SU-DHL-6 (cell line): ENCODE results near the gene SPOCK3.

Source experiments
- H2AFZ ChIP-seq: fragments of 200-600 bp; sonication (generic); 2 replicates; pipeline ENCODE4 v1.6.1; 2014; ENCODE audit warnings: low read depth, mild to moderate bottlenecking, moderate library complexity, mixed read lengths, antibody characterized with exemption, low read length; ENCODE audit not compliant: severe bottlenecking
- H3F3A ChIP-seq: fragments of 200-600 bp; shearing (Covaris generic); 2 replicates; pipeline ENCODE4 v1.6.0; 2016; ENCODE audit warnings: antibody characterized with exemption, mild to moderate bottlenecking; ENCODE audit not compliant: insufficient read depth
- H3K27ac ChIP-seq: fragments of 200-600 bp; sonication (generic); 2 replicates; pipeline ENCODE4 v1.5.1; 2016; ENCODE audit warnings: low read depth, mild to moderate bottlenecking, low read length, moderate library complexity, mixed read lengths
- H3K27me3 ChIP-seq: fragments of 200-600 bp; sonication (generic), shearing (Covaris generic); 2 replicates; pipeline ENCODE4 v1.6.0; 2014; ENCODE audit warnings: mild to moderate bottlenecking, low read length
- H3K36me3 ChIP-seq: fragments of 200-600 bp; sonication (generic); 2 replicates; pipeline ENCODE4 v1.6.1; 2014; ENCODE audit warnings: mild to moderate bottlenecking, low read length, mixed read lengths
- H3K4me2 ChIP-seq: fragments of 300-600, 200-600 bp; shearing (Covaris generic), sonication (generic); 2 replicates; pipeline ENCODE4 v1.6.0; 2014; ENCODE audit warnings: low read length, low read depth, mild to moderate bottlenecking; ENCODE audit not compliant: poor library complexity, severe bottlenecking
- H3K4me3 ChIP-seq: fragments of 200-600 bp; sonication (generic); 2 replicates; pipeline ENCODE4 v1.5.1; 2014; ENCODE audit warnings: antibody characterized with exemption, low read length, mild to moderate bottlenecking, mixed read lengths; ENCODE audit not compliant: insufficient read depth, poor library complexity, severe bottlenecking
- H3K79me2 ChIP-seq: fragments of 200-600 bp; sonication (generic); 2 replicates; pipeline ENCODE4 v1.6.1; 2014; ENCODE audit warnings: mild to moderate bottlenecking, low read length, moderate library complexity; ENCODE audit not compliant: insufficient read depth
- H3K9ac ChIP-seq: fragments of 200-600 bp; sonication (generic); 2 replicates; pipeline ENCODE4 v1.7.0; 2014; ENCODE audit warnings: mild to moderate bottlenecking, low read length
- H3K9me2 ChIP-seq: fragments of 200-600 bp; sonication (generic); replicated peaks from 2 replicates; pipeline ENCODE4 v1.6.1; 2014; ENCODE audit warnings: low read length; ENCODE audit not compliant: insufficient read depth
- H3K9me3 ChIP-seq: fragments of 200-600 bp; sonication (generic); 2 replicates; pipeline ENCODE4 v1.6.1; 2014; ENCODE audit warnings: low read length, mixed read lengths; ENCODE audit not compliant: insufficient read depth
- H4K20me1 ChIP-seq: fragments of 200-600 bp; sonication (generic); 2 replicates; pipeline ENCODE4 v1.6.1; 2014; ENCODE audit warnings: low read depth, mild to moderate bottlenecking, antibody characterized with exemption, low read length, moderate library complexity, mixed read lengths
- EZH2phosphoT487 ChIP-seq: fragments of 200-600 bp; sonication (generic), shearing (Covaris generic); conservative IDR thresholded peaks from 2 replicates; pipeline ENCODE4 v1.6.1; 2018; ENCODE audit warnings: mild to moderate bottlenecking, antibody characterized with exemption, low read length, moderate library complexity, mixed read lengths
- TF ChIP-seq, protein P1 (sequence below): fragments of 200-600 bp; sonication (generic); IDR thresholded peaks from one replicate; pipeline ENCODE4 v1.5.1; 2017; ENCODE audit warnings: antibody characterized with exemption, mild to moderate bottlenecking, low read length, moderate library complexity; ENCODE audit not compliant: insufficient read depth, poor library complexity, severe bottlenecking

The SPOCK3 gene

DNA sequence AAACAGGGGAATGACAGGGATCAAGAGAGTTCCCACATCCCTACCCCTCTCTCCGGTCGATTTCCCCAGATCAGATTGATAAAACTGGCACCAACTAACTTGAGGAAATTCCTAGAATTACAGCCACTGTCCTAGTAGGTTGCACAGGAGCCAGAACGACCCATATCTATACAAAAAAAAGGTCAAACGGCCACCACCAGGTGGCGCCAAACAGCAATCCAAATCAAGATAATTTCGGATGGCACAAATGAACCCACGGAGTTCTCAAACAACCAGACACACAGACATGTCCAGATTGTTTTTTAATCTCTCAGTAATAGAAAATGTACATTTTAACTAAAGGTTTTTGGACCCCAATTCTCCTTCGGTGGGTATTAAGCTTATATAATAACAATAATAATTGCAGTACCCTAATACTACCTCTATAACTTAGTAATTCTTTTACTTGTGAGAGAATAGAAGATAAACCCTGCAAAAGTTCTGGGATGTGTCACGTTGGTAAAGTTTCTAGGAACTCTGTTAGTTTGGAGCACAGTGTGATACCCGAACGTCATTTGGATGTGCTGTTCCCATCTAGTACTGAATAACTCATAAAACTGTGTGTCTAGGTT lies 212.6 kb downstream of the SPOCK3 start:
- Histone ChIP-seq H3K36me3 (no peaks in the 10 kb centered on the region), H3K4me3 (no peak overlapping the region), H3K9me2 (no peaks in the 10 kb centered on the region), H3K27ac (no peak overlapping the region), H3F3A (no peaks in the 10 kb centered on the region), H3K4me2 (peak overlapping the region; percentile 33), H3K27me3 (no peaks in the 10 kb centered on the region), H3K79me2 (no peaks in the 10 kb centered on the region), H4K20me1 (no peaks in the 10 kb centered on the region), H2AFZ (peak overlapping the region; percentile 89), H3K9ac (no peak overlapping the region), H3K9me3 (no peaks in the 10 kb centered on the region)
- TF ChIP-seq, protein P1, sequence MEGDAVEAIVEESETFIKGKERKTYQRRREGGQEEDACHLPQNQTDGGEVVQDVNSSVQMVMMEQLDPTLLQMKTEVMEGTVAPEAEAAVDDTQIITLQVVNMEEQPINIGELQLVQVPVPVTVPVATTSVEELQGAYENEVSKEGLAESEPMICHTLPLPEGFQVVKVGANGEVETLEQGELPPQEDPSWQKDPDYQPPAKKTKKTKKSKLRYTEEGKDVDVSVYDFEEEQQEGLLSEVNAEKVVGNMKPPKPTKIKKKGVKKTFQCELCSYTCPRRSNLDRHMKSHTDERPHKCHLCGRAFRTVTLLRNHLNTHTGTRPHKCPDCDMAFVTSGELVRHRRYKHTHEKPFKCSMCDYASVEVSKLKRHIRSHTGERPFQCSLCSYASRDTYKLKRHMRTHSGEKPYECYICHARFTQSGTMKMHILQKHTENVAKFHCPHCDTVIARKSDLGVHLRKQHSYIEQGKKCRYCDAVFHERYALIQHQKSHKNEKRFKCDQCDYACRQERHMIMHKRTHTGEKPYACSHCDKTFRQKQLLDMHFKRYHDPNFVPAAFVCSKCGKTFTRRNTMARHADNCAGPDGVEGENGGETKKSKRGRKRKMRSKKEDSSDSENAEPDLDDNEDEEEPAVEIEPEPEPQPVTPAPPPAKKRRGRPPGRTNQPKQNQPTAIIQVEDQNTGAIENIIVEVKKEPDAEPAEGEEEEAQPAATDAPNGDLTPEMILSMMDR = peak; percentile 45
- no peak for TF ChIP-seq EZH2phosphoT487

DNA sequence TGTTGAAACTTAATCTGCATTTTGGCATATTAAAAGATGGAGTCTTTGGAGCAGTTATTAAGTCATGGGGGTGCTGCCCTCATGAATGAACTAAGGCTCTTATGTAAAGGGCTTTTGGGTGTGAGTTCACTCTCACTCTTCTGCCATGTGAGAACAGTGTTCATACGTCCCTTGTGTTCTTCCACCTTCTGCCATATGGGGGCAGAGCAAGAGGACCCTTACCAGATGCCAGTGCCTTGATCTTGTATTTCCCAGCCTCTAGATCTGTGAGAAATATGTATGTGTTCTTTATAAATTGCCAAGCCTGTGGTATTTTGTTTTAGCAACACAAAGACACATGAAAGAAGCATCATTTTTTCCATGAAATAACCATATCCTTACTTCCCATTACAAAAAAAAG lies 213.9 kb downstream of the SPOCK3 start:
- Histone ChIP-seq H3F3A (no peaks in the 10 kb centered on the region), H3K4me3 (no peak overlapping the region), H3K27me3 (no peaks in the 10 kb centered on the region), H3K4me2 (no peak overlapping the region), H3K9me3 (no peaks in the 10 kb centered on the region), H3K36me3 (no peaks in the 10 kb centered on the region), H3K9ac (no peak overlapping the region), H3K27ac (no peak overlapping the region), H4K20me1 (no peaks in the 10 kb centered on the region), H3K79me2 (no peaks in the 10 kb centered on the region), H3K9me2 (no peaks in the 10 kb centered on the region), H2AFZ (peak overlapping the region; percentile 43)
- TF ChIP-seq, protein P1 = no peak
- TF ChIP-seq EZH2phosphoT487 = no peak

DNA sequence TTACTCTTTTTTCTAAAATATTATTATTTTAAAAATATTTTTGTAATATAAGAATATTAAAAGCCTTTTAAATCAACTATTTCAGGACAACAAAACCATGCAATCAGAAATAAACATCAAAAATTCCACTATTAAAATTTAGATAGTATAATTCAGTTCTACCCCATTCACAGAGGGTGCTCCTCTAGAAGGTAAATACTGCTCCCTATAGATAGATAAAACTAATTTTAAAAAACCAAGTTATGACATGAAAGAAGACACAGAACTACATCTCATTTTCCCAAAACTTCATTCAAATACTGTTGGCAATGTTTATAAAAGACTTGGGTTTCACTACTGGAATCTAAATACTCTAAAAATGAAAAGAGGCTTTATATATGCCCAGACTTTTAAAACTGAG lies 219.3 kb downstream of the SPOCK3 start:
- Histone ChIP-seq H3K9ac (no peak overlapping the region), H3K79me2 (no peaks in the 10 kb centered on the region), H3K27ac (peak overlapping the region; percentile 58; the same call in 1 of the 2 replicates), H3K4me2 (no peak overlapping the region), H4K20me1 (no peaks in the 10 kb centered on the region), H3K9me2 (no peaks in the 10 kb centered on the region), H2AFZ (no peak overlapping the region), H3F3A (no peaks in the 10 kb centered on the region), H3K9me3 (no peaks in the 10 kb centered on the region), H3K4me3 (no peak overlapping the region), H3K36me3 (no peaks in the 10 kb centered on the region), H3K27me3 (no peaks in the 10 kb centered on the region)
- TF ChIP-seq, protein P1 = no peak
- TF ChIP-seq EZH2phosphoT487 = no peak
